DMS 273 (cell line): ENCODE results near the gene ZNF23.
"Not testable (repeated sequence)": the region's sequence is repeated elsewhere in the genome, so short reads cannot be mapped to it uniquely, and the experiment has no call there.

Experiments used
- DNase-seq: peaks from one replicate; lab custom pipeline; 2025; ENCODE audit not compliant: unreplicated experiment; lab: John Stamatoyannopoulos, UW

Gene ZNF23

GRCh38 chr16:71461686-71462648, at the start of gene ZNF23:
TSS of gene ZNF23 (minus strand) at chr16:71462247. CDS start at chr16:71456796, 5,451 bp downstream.
- DNase-seq = peak; percentile 88

- no peak for DNase-seq
Measured at GRCh38 chr16:71507061-71507460, 45.0 kb upstream of the ZNF23 start.

- DNase-seq = no peak
Measured at GRCh38 chr16:71504901-71505300, 42.9 kb upstream of the ZNF23 start.

- not testable (repeated sequence) for DNase-seq
Measured at GRCh38 chr16:71504051-71504450, 42.0 kb upstream of the ZNF23 start.

DNA sequence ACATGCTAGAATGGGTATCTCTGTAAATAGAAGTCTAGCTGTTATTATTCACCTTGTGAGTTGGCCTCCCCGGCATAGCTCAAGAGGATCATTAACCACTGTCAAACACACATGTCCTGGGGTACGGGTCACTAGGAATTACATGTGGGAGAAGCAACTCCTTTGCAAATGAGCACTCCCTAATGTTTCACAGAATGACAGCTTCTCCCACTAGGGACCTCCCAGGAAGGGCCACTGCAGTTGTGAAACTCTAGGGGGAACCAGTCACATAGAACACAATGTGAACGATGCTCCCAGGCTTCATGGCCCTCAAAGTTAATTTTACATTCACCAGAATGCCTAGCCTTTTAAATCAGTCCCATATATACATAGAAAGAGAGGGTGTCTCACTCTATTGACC, 39.5 kb upstream of the ZNF23 start:
- no peak for DNase-seq

GRCh38 chr16:71500964-71501363, 38.9 kb upstream of the ZNF23 start:
- no peak for DNase-seq

- DNase-seq = peak; percentile 80
Measured at GRCh38 chr16:71499775-71500364, 37.8 kb upstream of the ZNF23 start.

GRCh38 chr16:71498031-71498430, 36.0 kb upstream of the ZNF23 start:
- no peak for DNase-seq

DNA sequence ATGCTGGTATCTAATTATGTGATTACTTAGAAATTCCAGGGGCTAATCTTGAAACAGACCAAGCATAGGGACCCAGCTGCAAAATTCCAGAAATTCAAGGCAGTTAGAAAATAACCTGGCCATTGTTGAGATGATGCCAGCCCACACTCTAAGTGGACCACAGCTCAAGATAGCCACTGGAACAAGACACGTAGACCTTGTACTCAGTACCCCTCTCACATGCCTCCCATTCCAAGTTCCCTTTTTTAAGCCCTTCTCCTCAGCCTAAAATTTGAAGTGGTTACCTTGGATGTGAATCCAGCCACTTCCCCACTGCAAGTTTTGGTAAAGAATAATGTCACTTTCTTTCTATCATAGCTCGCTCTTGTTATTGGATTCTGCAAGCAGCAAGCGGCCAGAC, 31.2 kb upstream of the ZNF23 start:
- no peak for DNase-seq

GRCh38 chr16:71492786-71493185, 30.7 kb upstream of the ZNF23 start:
- DNase-seq = no peak

GRCh38 chr16:71491054-71491453, 29.0 kb upstream of the ZNF23 start:
- no peak for DNase-seq

GRCh38 chr16:71490361-71490760, 28.3 kb upstream of the ZNF23 start:
- no peak for DNase-seq

DNA sequence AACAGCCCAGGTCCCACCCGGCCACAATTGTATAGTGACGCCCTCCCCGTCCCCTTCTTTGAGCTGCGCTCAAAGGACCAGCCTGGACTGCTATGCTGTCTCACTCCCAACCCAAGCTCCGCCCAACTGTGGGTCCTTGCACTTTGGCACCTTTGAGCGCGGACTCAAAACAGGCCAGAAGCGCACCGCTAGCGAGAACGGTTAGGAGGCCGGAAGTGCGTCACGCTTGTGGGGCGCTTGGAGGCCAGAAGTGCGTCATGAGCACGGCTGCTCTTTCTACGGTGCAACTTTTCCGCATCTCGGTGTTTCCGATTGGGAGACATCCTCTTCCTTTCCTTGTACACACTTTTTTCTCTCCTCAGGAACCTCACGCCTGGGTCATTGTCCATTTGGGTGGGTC, 27.1 kb upstream of the ZNF23 start, which contains the start of gene ZNF19:
Gene ZNF19 (minus strand): TSS at position 203 of the 400 bp plus-strand sequence. CDS start 7,210 bp downstream, outside the sequence.
- no peak for DNase-seq

DNA sequence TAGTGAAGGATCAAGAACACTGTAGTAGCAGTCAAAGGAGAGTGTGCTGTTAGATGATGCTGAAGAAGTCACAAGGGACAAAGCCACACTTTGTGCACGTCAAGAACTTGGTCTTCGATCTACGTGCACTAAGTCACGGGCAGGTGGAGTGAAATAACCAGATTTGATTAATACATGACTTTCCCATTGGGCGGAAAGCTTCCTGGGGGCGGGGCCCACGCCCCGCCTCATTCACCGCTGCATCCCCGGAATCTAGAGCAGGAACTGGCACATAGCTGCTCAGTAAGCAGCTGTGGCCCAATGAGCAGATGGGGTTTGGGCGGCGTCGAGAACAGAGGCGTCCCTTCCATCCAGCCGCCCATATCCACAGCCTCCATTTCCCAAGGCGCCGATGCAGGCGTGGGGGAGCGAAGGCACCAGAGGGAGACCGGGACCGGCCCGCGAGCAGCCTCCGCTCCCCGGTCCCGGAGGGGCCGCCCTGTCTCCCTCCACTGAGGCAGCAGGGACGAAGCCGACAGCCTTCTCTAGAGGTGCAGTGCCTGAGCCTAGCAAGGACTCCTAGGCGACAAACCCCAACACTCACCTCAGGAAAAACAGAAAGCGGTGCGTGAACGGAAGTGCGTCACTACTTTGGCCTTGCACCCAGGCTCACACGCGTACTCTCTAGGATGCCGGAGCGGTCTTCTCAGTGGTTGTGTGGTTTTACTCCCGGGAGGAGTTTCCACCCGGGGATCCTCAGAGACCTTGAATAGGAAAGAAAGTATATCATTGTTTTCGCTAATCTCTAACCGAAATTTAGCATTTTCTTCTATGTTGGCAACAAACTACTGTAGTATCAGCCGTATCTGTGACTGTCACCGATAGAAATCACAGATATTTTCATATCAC, 22.2 kb upstream of the ZNF23 start:
- peak; percentile 95 for DNase-seq

- no peak for DNase-seq
Measured at GRCh38 chr16:71482569-71482968, 20.5 kb upstream of the ZNF23 start.

- no peak for DNase-seq
Measured at GRCh38 chr16:71480956-71481355, 18.9 kb upstream of the ZNF23 start.

- peak; percentile 65 for DNase-seq
Measured at GRCh38 chr16:71479420-71479819, 17.4 kb upstream of the ZNF23 start.

- no peak for DNase-seq
Measured at GRCh38 chr16:71476457-71477124, 14.5 kb upstream of the ZNF23 start.

DNA sequence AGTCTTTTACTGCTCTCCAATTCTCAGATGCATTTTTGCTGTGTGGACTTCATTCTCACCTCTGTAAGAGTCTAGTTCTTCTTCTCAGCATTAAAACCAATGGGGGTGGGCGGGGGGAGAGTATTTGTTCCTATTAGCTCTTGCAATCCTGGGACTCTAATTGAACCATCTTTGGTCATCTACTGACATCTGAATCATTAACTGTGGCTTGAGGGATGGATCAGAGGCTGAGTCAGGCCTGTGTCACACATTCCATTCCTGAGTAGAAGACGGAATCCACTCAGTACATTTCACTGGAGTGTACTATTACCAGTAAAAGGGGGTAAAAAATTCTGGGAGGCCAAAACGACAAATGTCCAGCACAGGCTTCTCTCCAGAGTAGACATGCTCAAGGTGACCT, 12.8 kb upstream of the ZNF23 start:
- no peak for DNase-seq

GRCh38 chr16:71473891-71474290, 11.8 kb upstream of the ZNF23 start:
- DNase-seq = no peak

GRCh38 chr16:71472931-71473330, 10.9 kb upstream of the ZNF23 start:
- no peak for DNase-seq
